ENCODE data around the gene LUZP2. TPM values are rescaled to one million over a fixed set of nuclear protein-coding genes. Genes with fewer than 3 reads are reported as not detected.

LUZP2 gene
- total RNA-seq, 1 experiment from 2014 or later: not detected

- no TSS peak for BruUV-seq (replicated peaks)
Observed at GRCh38 chr11:24723231-24723630, 226.4 kb downstream of the LUZP2 start.

GRCh38 chr11:24731554-24731953 is 234.7 kb downstream of the LUZP2 start:
- BruUV-seq (replicated peaks): no TSS peak
- POLR2A ChIA-PET: no interaction called here
- no peak overlapping the region for H3K27ac Mint-ChIP-seq (ENCODE audit: unreplicated experiment)

More at GRCh38 chr11:24723231-24723630, 226.4 kb downstream of the LUZP2 start:
- no peak overlapping the region for H3K4me3 ChIP-seq (ENCODE audit: low read depth, low read length)
- TF ChIP-seq CTCF (IDR thresholded peaks at IDR 0.05; ENCODE audit: insufficient read depth in 1 of 2, low read depth in 1 of 2, low read length in 1 of 2, severe bottlenecking in 1 of 2, unreplicated experiment in 1 of 2): no peak
- ChIA-PET POLR2A (no interaction called here), CTCF (no interaction called here)
- H3K4me3 Mint-ChIP-seq (ENCODE audit: unreplicated experiment): no peak overlapping the region
- H3K9me3 Mint-ChIP-seq (ENCODE audit: unreplicated experiment): no peaks in the 10 kb centered on the region
- H3K9me3 ChIP-seq: peaks cover 3% of the 10 kb centered on the region; the same call in 1 of the 2 replicates
- no peaks in the 10 kb centered on the region for H3K4me1 ChIP-seq
- H3K27me3 Mint-ChIP-seq (ENCODE audit: insufficient read depth, unreplicated experiment): no peaks in the 10 kb centered on the region
- no peaks in the 10 kb centered on the region for H3K27me3 ChIP-seq (replicated peaks; ENCODE audit: control insufficient read depth, insufficient read depth, low read length)
- H3K27ac Mint-ChIP-seq (ENCODE audit: unreplicated experiment): no peak overlapping the region
- DNase-seq: no peak
- no peaks in the 10 kb centered on the region for H3K4me1 Mint-ChIP-seq (ENCODE audit: low read depth, unreplicated experiment)
- intact Hi-C loops (cut with micrococcal nuclease; ENCODE audit: unreplicated experiment): no loop called here
- no peaks in the 10 kb centered on the region for H3K36me3 Mint-ChIP-seq (ENCODE audit: insufficient read depth, unreplicated experiment)
- no peaks in the 10 kb centered on the region for H3K36me3 ChIP-seq (ENCODE audit: control insufficient read depth, insufficient read depth, low read length)

GRCh38 chr11:24734742-24735237 is 237.9 kb downstream of the LUZP2 start:
- Histone ChIP-seq H3K4me1 (no peaks in the 10 kb centered on the region), H3K27me3 (replicated peaks; ENCODE audit: control insufficient read depth, insufficient read depth, low read length) (no peaks in the 10 kb centered on the region), H3K4me3 (ENCODE audit: low read depth, low read length) (no peak overlapping the region), H3K9me3 (no peaks in the 10 kb centered on the region), H3K36me3 (ENCODE audit: control insufficient read depth, insufficient read depth, low read length) (no peaks in the 10 kb centered on the region)
- Mint-ChIP-seq H3K36me3 (ENCODE audit: insufficient read depth, unreplicated experiment) (no peaks in the 10 kb centered on the region), H3K4me3 (ENCODE audit: unreplicated experiment) (no peak overlapping the region), H3K4me1 (ENCODE audit: low read depth, unreplicated experiment) (no peaks in the 10 kb centered on the region), H3K27me3 (ENCODE audit: insufficient read depth, unreplicated experiment) (peaks cover 3% of the 10 kb centered on the region), H3K27ac (ENCODE audit: unreplicated experiment) (no peak overlapping the region), H3K9me3 (ENCODE audit: unreplicated experiment) (no peaks in the 10 kb centered on the region)
- no TSS peak for BruUV-seq (replicated peaks)
- DNase-seq: no peak
- no peak for TF ChIP-seq CTCF (IDR thresholded peaks at IDR 0.05; ENCODE audit: insufficient read depth in 1 of 2, low read depth in 1 of 2, low read length in 1 of 2, severe bottlenecking in 1 of 2, unreplicated experiment in 1 of 2)
- CTCF ChIA-PET: no interaction called here
- intact Hi-C loops (cut with micrococcal nuclease; ENCODE audit: unreplicated experiment): no loop called here
- POLR2A ChIA-PET: no interaction called here

More at GRCh38 chr11:24731554-24731953, 234.7 kb downstream of the LUZP2 start:
- H3K4me1 ChIP-seq: no peaks in the 10 kb centered on the region
- no peak overlapping the region for H3K4me3 ChIP-seq (ENCODE audit: low read depth, low read length)
- Mint-ChIP-seq H3K9me3 (ENCODE audit: unreplicated experiment) (no peaks in the 10 kb centered on the region), H3K4me1 (ENCODE audit: low read depth, unreplicated experiment) (no peaks in the 10 kb centered on the region), H3K36me3 (ENCODE audit: insufficient read depth, unreplicated experiment) (no peaks in the 10 kb centered on the region), H3K27me3 (ENCODE audit: insufficient read depth, unreplicated experiment) (no peaks in the 10 kb centered on the region), H3K4me3 (ENCODE audit: unreplicated experiment) (no peak overlapping the region)
- no peak for DNase-seq
- intact Hi-C loops (cut with micrococcal nuclease; ENCODE audit: unreplicated experiment): no loop called here
- no peaks in the 10 kb centered on the region for H3K9me3 ChIP-seq
- H3K27me3 ChIP-seq (replicated peaks; ENCODE audit: control insufficient read depth, insufficient read depth, low read length): no peaks in the 10 kb centered on the region
- CTCF ChIA-PET: no interaction called here
- no peaks in the 10 kb centered on the region for H3K36me3 ChIP-seq (ENCODE audit: control insufficient read depth, insufficient read depth, low read length)
- no peak for TF ChIP-seq CTCF (IDR thresholded peaks at IDR 0.05; ENCODE audit: insufficient read depth in 1 of 2, low read depth in 1 of 2, low read length in 1 of 2, severe bottlenecking in 1 of 2, unreplicated experiment in 1 of 2)

Measured in Caco-2 (cell line).